CD1c-positive myeloid dendritic cell (primary cell): ENCODE measurements around the gene COMMD9.

Experiments used
- DNase-seq: peaks from one replicate; pipeline ENCODE4 v3.0.0-alpha.2; 2016; ENCODE audit errors: extremely low spot score

COMMD9 gene

GRCh38 chr11:36224209-36224882 lies 64.9 kb downstream of the COMMD9 start:
- DNase-seq: no peak

DNA sequence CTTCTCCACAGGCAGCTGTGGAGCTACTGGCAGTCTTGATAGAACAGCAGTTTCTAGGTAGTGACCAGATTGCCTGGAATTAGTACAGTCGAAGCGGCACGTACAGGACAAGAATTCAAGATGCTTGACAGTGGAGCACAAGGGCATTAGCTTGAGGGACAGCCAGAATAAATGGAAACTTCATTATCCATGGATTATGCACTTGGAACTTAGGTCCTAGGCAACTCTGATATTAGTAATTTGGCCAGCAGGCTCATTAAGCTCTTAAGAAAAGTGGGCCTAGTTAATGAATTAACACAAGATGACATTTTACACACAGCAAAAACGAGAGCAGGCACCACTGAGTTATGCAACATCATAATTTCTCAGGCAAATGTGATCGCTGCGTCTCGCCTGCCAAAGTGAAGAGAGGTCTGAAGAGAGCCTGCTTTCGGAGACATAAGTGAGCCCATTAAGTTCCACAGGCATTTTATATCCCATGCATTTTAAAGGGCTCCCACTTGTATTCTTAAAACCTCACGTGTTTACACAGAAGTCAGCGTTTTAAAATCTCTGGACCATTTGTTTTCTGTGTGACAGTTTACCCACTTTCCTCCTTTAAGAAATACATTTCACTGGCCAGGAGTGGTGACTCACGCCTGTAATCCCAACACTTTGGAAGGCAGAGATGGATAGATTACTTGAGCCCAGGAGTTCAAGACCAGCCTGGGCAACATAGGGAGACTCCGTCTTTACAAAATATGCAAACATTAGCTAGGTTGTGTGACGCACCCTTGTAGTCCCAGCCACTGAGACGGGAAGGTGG lies 66.2 kb downstream of the COMMD9 start:
- no peak for DNase-seq
